OCI-LY7 (cell line): ENCODE results near the gene ADD1. TPM values are rescaled to one million over a fixed set of nuclear protein-coding genes. Genes with fewer than 3 reads are reported as not detected.

ENCODE experiments used
- BruUV-seq: library from RNA; stranded (reverse); fragments of 400-500 nt; replicated peaks from 2 replicates; lab custom pipeline; 2021; lab: Mats Ljungman, UMichigan
- CTCF ChIA-PET: fragments of 300-600 bp; sonication (Branson Sonifier 250); formaldehyde crosslinking; loops from one replicate; lab custom pipeline; 2022; ENCODE audit warnings: antibody characterized with exemption; ENCODE audit not compliant: unreplicated experiment; lab: Charles Lee
- POLR2A ChIA-PET: fragments of 300-600 bp; sonication (Branson Sonifier 250); formaldehyde crosslinking; loops from one replicate; lab custom pipeline; 2022; ENCODE audit warnings: antibody characterized with exemption; lab: Charles Lee
- DNase-seq: peaks from one replicate; pipeline ENCODE4 v3.0.0-alpha.2; 2015; ENCODE audit warnings: low spot score
- H2AFZ ChIP-seq: fragments of 200-600 bp; sonication (generic), shearing (Covaris generic); 2 replicates; pipeline ENCODE4 v1.6.1; 2014; ENCODE audit warnings: mild to moderate bottlenecking, antibody characterized with exemption, low read length, moderate library complexity
- H3K27ac ChIP-seq: fragments of 200-600 bp; sonication (generic); 2 replicates; pipeline ENCODE4 v1.5.1; 2014; ENCODE audit warnings: mixed run types, low read depth, mild to moderate bottlenecking, moderate library complexity, low read length, inconsistent platforms; ENCODE audit not compliant: poor library complexity, severe bottlenecking
- H3K36me3 ChIP-seq: fragments of 200-600 bp; sonication (generic); 2 replicates; pipeline ENCODE4 v1.6.1; 2014; ENCODE audit warnings: mild to moderate bottlenecking, antibody characterized with exemption, low read length, moderate library complexity, mixed read lengths; ENCODE audit not compliant: insufficient read depth
- H3K4me1 ChIP-seq: fragments of 200-600 bp; sonication (generic); 2 replicates; pipeline ENCODE4 v1.5.1; 2014; ENCODE audit warnings: mild to moderate bottlenecking, low read length; ENCODE audit not compliant: insufficient read depth, poor library complexity, severe bottlenecking
- H3K4me2 ChIP-seq: fragments of 200-600 bp; sonication (generic); 2 replicates; pipeline ENCODE4 v1.6.1; 2014; ENCODE audit warnings: mild to moderate bottlenecking, low read length
- H3K4me3 ChIP-seq: fragments of 200-600 bp; sonication (generic); 2 replicates; pipeline ENCODE4 v1.5.1; 2014; ENCODE audit warnings: mild to moderate bottlenecking, low read depth, low read length; ENCODE audit not compliant: poor library complexity, severe bottlenecking
- H3K79me2 ChIP-seq: fragments of 200-600 bp; sonication (generic); 2 replicates; pipeline ENCODE4 v1.6.1; 2016; ENCODE audit warnings: low read depth, mild to moderate bottlenecking, low read length, moderate library complexity, mixed read lengths; ENCODE audit not compliant: insufficient read depth
- H3K9me2 ChIP-seq: fragments of 200-600 bp; sonication (generic); 2 replicates; pipeline ENCODE4 v1.6.1; 2016; ENCODE audit warnings: mild to moderate bottlenecking, low read length, mixed read lengths; ENCODE audit not compliant: insufficient read depth
- H3K9me3 ChIP-seq: fragments of 200-600 bp; sonication (generic); 2 replicates; pipeline ENCODE4 v1.6.1; 2014; ENCODE audit warnings: mild to moderate bottlenecking, mixed run types, low read length, mixed read lengths
- H4K20me1 ChIP-seq: fragments of 200-600 bp; sonication (generic); 2 replicates; pipeline ENCODE4 v1.6.1; 2014; ENCODE audit warnings: mild to moderate bottlenecking, antibody characterized with exemption, low read length, moderate library complexity, mixed read lengths; ENCODE audit not compliant: insufficient read depth
- CTCF ChIP-seq: fragments of 200-600 bp; sonication (generic); conservative IDR thresholded peaks from 2 replicates; pipeline ENCODE4 v1.5.1; 2014; ENCODE audit warnings: mild to moderate bottlenecking, antibody characterized with exemption, low read length, moderate library complexity, mixed read lengths
- EZH2phosphoT487 ChIP-seq: fragments of 200-600 bp; sonication (generic); IDR thresholded peaks from 2 replicates; pipeline ENCODE4 v1.6.1; 2018; ENCODE audit warnings: low read depth, borderline replicate concordance, mild to moderate bottlenecking, mixed run types, antibody characterized with exemption, low read length, moderate library complexity, mixed read lengths
- intact Hi-C: fragments of 100-400 bp; cut with micrococcal nuclease; formaldehyde crosslinking; loops from one replicate; pipeline ENCODE4 v1.10.0; 2022; ENCODE audit not compliant: unreplicated experiment
- total RNA-seq, 2 experiments: library from RNA; depleted of rRNA in 1 of 2; stranded (reverse); fragments of >200 nt in 1 of 2; shearing (Covaris generic) in 1 of 2; gene quantifications; 2 replicates each; pipeline ENCODE4 v1.2.3, GENCODE V29; 2014 to 2022

ADD1 gene
- total RNA-seq, 2 experiments from 2014 or later: 85.3 to 108 TPM

GRCh38 chr4:2830632-2831610, 12.7 kb upstream of the ADD1 start:
- Histone ChIP-seq H3K79me2 (no peaks in the 10 kb centered on the region), H3K9me3 (no peaks in the 10 kb centered on the region), H3K4me3 (no peak overlapping the region), H4K20me1 (no peaks in the 10 kb centered on the region; the same call in 1 of the 2 replicates), H3K27ac (no peak overlapping the region), H3K4me2 (no peak overlapping the region), H3K36me3 (no peaks in the 10 kb centered on the region), H3K9me2 (no peaks in the 10 kb centered on the region), H3K4me1 (peaks cover 36% of the 10 kb centered on the region), H2AFZ (no peak overlapping the region)
- no peak for DNase-seq
- ChIA-PET CTCF (interaction anchor here (0.6 to 0.9 kb wide), 2 partner anchors 64 to 661 kb away, joined by 3 read pairs; no protein-coding TSS in a partner anchor), POLR2A (interaction anchor here (1.0 kb wide), 1 partner anchor 17 kb away, joined by 3 read pairs; no protein-coding TSS in a partner anchor)
- BruUV-seq: no TSS peak
- TF ChIP-seq EZH2phosphoT487 (no peak), CTCF (no peak)
- intact Hi-C loops: no loop called here

- Histone ChIP-seq H4K20me1 (no peaks in the 10 kb centered on the region; the same call in 1 of the 2 replicates), H2AFZ (no peak overlapping the region), H3K36me3 (no peaks in the 10 kb centered on the region), H3K27ac (no peak overlapping the region), H3K9me2 (no peaks in the 10 kb centered on the region), H3K79me2 (no peaks in the 10 kb centered on the region), H3K4me3 (no peak overlapping the region), H3K4me1 (peaks cover 39% of the 10 kb centered on the region), H3K9me3 (no peaks in the 10 kb centered on the region), H3K4me2 (no peak overlapping the region)
- TF ChIP-seq CTCF (no peak), EZH2phosphoT487 (no peak)
- DNase-seq: no peak
- BruUV-seq: no TSS peak
- ChIA-PET POLR2A (interaction anchor here (1.0 kb wide), 1 partner anchor 18 kb away, joined by 3 read pairs; no protein-coding TSS in a partner anchor), CTCF (interaction anchor here (0.6 to 0.9 kb wide), 2 partner anchors 64 to 662 kb away, joined by 3 read pairs; no protein-coding TSS in a partner anchor)
- intact Hi-C loops: no loop called here
Observed at GRCh38 chr4:2831611-2832308, 11.9 kb upstream of the ADD1 start.
